ENCODE results near the gene RIPK3. TPM values are rescaled to one million over a fixed set of nuclear protein-coding genes. Genes with fewer than 3 reads are reported as not detected.

The RIPK3 gene
- total RNA-seq, 4 donors from 2014 or later: 6.8 to 13.7 (median 11.1) TPM

GRCh38 chr14:24312736-24313507 is 26.9 kb downstream of the RIPK3 start:
- Histone ChIP-seq H3K9me3 (no peaks in the 10 kb centered on the region), H3K4me3 (peak overlapping the region; percentile 63), H3K36me3 (no peaks in the 10 kb centered on the region), H3K27me3 (no peaks in the 10 kb centered on the region), H3K4me1 (peaks cover 93% of the 10 kb centered on the region), H3K27ac (peak overlapping the region; percentile 9)
- DNase-seq (ENCODE audit: low spot score in 2 of 2): no peak
- 71% methylated on average over 9 of the region's 9 CpGs for WGBS
- TF ChIP-seq CTCF (IDR thresholded peaks at IDR 0.05): no peak
- TF ChIP-seq EP300 (IDR thresholded peaks at IDR 0.05): no peak
- TF ChIP-seq POLR2A (IDR thresholded peaks at IDR 0.05): no peak
- no peak for TF ChIP-seq POLR2AphosphoS5 (IDR thresholded peaks at IDR 0.05)

- Histone ChIP-seq H3K4me1 (peaks cover 96% of the 10 kb centered on the region), H3K4me3 (peak overlapping the region; percentile 63), H3K27me3 (no peaks in the 10 kb centered on the region), H3K36me3 (peaks cover 5% of the 10 kb centered on the region), H3K9me3 (no peaks in the 10 kb centered on the region), H3K27ac (peak overlapping the region; percentile 89)
- 85% methylated on average over 1 of the region's 1 CpG for WGBS
- DNase-seq (ENCODE audit: low spot score in 2 of 2): no peak
- TF ChIP-seq EP300 (IDR thresholded peaks at IDR 0.05): no peak
- peak in 1 of 3 donors; percentile 44 for TF ChIP-seq POLR2AphosphoS5 (IDR thresholded peaks at IDR 0.05)
- no peak for TF ChIP-seq CTCF (IDR thresholded peaks at IDR 0.05)
These were observed 27.8 kb downstream of the RIPK3 start for GRCh38 chr14:24311837-24312615.

- peaks cover 85% of the 10 kb centered on the region for H3K4me1 ChIP-seq
- H3K27me3 ChIP-seq: no peaks in the 10 kb centered on the region
- 2% methylated on average over 41 of the region's 99 CpGs for WGBS
- H3K9me3 ChIP-seq: no peaks in the 10 kb centered on the region
- H3K27ac ChIP-seq: peak within 1 kb of the TSS; percentile 89
- peak within 1 kb of the TSS; percentile 63 for H3K4me3 ChIP-seq
- H3K36me3 ChIP-seq: peaks cover 16% of the 10 kb centered on the region
- peak; percentile 84 to 85 for DNase-seq (ENCODE audit: low spot score in 2 of 2)
- TF ChIP-seq POLR2A (IDR thresholded peaks at IDR 0.05) (no peak), POLR2AphosphoS5 (IDR thresholded peaks at IDR 0.05) (no peak), CTCF (IDR thresholded peaks at IDR 0.05) (peak in 1 of 2 donors; percentile 56)
These were observed 28.9 kb downstream of the RIPK3 start, which contains the start of gene LTB4R for GRCh38 chr14:24310646-24311604. TSS of gene LTB4R (plus strand) at chr14:24311502. CDS start at chr14:24315652, 4,150 bp downstream.

GRCh38 chr14:24310265-24310645 is 29.5 kb downstream of the RIPK3 start:
- TF ChIP-seq CTCF (IDR thresholded peaks at IDR 0.05) (no peak), POLR2AphosphoS5 (IDR thresholded peaks at IDR 0.05) (no peak), EP300 (IDR thresholded peaks at IDR 0.05) (no peak), POLR2A (IDR thresholded peaks at IDR 0.05) (no peak)
- peaks cover 23% of the 10 kb centered on the region for H3K36me3 ChIP-seq
- H3K4me1 ChIP-seq: peaks cover 78% of the 10 kb centered on the region
- DNase-seq (ENCODE audit: low spot score in 2 of 2): no peak
- H3K27me3 ChIP-seq: no peaks in the 10 kb centered on the region
- H3K27ac ChIP-seq: peak overlapping the region; percentile 89
- H3K4me3 ChIP-seq: peak overlapping the region; percentile 63
- no peaks in the 10 kb centered on the region for H3K9me3 ChIP-seq
- 17% methylated on average over 2 of the region's 5 CpGs for WGBS
